ENCODE data around the gene TCP11. TPM values are rescaled to one million over a fixed set of nuclear protein-coding genes. Genes with fewer than 3 reads are reported as not detected.

The TCP11 gene
- polyA plus RNA-seq, 1 of the 3 experiments (the other 2 are of a cell fraction): 0.16 TPM

DNA sequence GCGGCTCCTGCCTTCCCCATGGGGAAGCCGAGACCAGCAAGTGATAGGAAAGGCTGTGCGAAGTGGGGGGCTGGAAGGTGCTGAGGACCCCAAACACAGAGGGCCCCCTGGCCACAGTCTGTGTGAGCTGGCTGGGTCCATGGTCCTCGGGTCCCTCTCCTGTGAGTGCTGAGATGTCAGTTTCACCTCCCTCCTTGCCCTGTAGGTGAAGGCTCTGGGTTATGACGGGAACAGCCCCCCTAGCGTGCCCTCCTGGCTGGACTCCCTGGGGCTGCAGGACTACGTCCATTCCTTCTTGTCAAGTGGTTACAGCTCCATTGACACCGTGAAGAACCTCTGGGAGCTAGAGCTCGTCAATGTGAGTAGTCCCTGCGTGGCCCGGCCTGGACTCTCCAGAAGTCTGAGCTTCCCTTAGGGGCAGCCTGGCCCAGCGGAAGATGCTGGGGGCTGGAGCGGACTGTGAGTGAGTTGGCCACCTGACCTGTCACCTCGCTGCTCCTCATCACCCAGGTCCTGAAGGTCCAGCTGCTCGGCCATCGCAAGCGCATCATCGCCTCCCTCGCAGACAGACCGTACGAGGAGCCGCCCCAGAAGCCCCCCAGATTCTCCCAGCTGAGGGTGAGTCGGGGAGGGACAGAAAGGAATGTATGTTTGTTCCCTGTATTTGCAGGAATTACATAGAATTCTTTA, 61.7 kb downstream of the TCP11 start:
- Histone ChIP-seq H3K27ac (ENCODE audit: low read depth in 2 of 2, low read length in 1 of 2) (no peak overlapping the region), H3K4me2 (no peak overlapping the region), H3K9me3 (no peaks in the 10 kb centered on the region), H3K79me2 (ENCODE audit: insufficient read depth) (no peaks in the 10 kb centered on the region), H3K36me3 (replicated peaks in 1 of 2; ENCODE audit: control insufficient read depth in 1 of 2, insufficient read depth in 2 of 2, low read length in 1 of 2) (peaks cover 0 to 32% of the 10 kb centered on the region in 2 experiments), H4K20me1 (ENCODE audit: insufficient read depth) (no peaks in the 10 kb centered on the region), H2AFZ (ENCODE audit: low read depth) (no peak overlapping the region), H3K27me3 (ENCODE audit: insufficient read depth) (no peaks in the 10 kb centered on the region), H3K9me2 (no peaks in the 10 kb centered on the region), H3F3A (replicated peaks; ENCODE audit: insufficient read depth) (no peaks in the 10 kb centered on the region), H3K9ac (no peak overlapping the region), H3K4me3 (ENCODE audit: low read depth in 2 of 2, low read length in 1 of 2) (no peak overlapping the region), H3K4me1 (ENCODE audit: control insufficient read depth in 1 of 2, insufficient read depth in 2 of 2, low read depth in 1 of 2, low read length in 1 of 2) (no peaks in the 10 kb centered on the region)
- no peak for DNase-seq
- 86% methylated on average over 8 of the region's 23 CpGs for WGBS (ENCODE audit: low lambda C conversion rate)
- ChIA-PET CTCF (interaction anchor here (0.7 to 1.3 kb wide), 2 partner anchors 61 to 67 kb away, joined by 3 to 4 read pairs; no protein-coding TSS in a partner anchor), POLR2A (no interaction called here)
- TF ChIP-seq, protein P1, sequence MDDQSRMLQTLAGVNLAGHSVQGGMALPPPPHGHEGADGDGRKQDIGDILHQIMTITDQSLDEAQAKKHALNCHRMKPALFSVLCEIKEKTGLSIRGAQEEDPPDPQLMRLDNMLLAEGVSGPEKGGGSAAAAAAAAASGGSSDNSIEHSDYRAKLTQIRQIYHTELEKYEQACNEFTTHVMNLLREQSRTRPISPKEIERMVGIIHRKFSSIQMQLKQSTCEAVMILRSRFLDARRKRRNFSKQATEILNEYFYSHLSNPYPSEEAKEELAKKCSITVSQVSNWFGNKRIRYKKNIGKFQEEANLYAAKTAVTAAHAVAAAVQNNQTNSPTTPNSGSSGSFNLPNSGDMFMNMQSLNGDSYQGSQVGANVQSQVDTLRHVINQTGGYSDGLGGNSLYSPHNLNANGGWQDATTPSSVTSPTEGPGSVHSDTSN (IDR thresholded peaks at IDR 0.05): no peak
- no peak for TF ChIP-seq TEAD4 (IDR thresholded peaks at IDR 0.05; ENCODE audit: borderline replicate concordance, insufficient read depth)
- no peak for TF ChIP-seq RFX5 (IDR thresholded peaks at IDR 0.05; ENCODE audit: low read length)
- TF ChIP-seq EP300 (IDR thresholded peaks at IDR 0.05; ENCODE audit: borderline replicate concordance in 1 of 2, low read depth in 1 of 2, low read length in 1 of 2): no peak
- no peak for TF ChIP-seq GABPA (IDR thresholded peaks at IDR 0.05; ENCODE audit: low read depth)
- no peak for TF ChIP-seq MXI1 (IDR thresholded peaks at IDR 0.05; ENCODE audit: low read depth, low read length)
- no peak for TF ChIP-seq TCF12 (IDR thresholded peaks at IDR 0.05)

DNA sequence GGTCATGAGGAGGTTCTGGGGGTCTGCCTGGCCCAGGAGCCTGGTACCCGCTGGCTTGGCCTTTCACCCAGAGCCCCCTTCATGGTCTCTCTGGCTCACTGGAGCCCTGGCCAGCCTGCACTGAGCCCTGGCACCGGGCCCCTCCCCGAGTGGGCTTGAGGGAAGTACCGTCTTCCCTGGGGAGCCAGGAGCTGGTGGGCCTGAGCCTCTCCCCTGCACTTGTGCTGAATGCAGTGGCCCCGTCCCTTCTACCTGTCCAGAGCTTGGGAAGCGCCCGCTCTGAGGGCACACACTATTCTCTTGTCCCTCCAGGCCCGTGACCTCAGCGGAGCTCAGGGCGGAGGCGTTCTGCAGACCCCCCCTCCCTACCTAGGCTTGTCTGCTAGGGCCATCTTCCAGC, 62.2 kb downstream of the TCP11 start:
- TF ChIP-seq GABPA (IDR thresholded peaks at IDR 0.05; ENCODE audit: low read depth): no peak
- no peak for TF ChIP-seq SIN3A (IDR thresholded peaks at IDR 0.05; ENCODE audit: borderline replicate concordance, low read depth, low read length)
- TF ChIP-seq, protein P2, sequence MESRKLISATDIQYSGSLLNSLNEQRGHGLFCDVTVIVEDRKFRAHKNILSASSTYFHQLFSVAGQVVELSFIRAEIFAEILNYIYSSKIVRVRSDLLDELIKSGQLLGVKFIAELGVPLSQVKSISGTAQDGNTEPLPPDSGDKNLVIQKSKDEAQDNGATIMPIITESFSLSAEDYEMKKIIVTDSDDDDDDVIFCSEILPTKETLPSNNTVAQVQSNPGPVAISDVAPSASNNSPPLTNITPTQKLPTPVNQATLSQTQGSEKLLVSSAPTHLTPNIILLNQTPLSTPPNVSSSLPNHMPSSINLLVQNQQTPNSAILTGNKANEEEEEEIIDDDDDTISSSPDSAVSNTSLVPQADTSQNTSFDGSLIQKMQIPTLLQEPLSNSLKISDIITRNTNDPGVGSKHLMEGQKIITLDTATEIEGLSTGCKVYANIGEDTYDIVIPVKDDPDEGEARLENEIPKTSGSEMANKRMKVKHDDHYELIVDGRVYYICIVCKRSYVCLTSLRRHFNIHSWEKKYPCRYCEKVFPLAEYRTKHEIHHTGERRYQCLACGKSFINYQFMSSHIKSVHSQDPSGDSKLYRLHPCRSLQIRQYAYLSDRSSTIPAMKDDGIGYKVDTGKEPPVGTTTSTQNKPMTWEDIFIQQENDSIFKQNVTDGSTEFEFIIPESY (IDR thresholded peaks at IDR 0.05; ENCODE audit: borderline replicate concordance, low read depth): no peak
- no peak for TF ChIP-seq EZH2phosphoT487 (IDR thresholded peaks at IDR 0.05; ENCODE audit: borderline replicate concordance, low read depth)
- TF ChIP-seq SMC3 (IDR thresholded peaks at IDR 0.05; ENCODE audit: low read depth, low read length): no peak
- TF ChIP-seq, protein P3, sequence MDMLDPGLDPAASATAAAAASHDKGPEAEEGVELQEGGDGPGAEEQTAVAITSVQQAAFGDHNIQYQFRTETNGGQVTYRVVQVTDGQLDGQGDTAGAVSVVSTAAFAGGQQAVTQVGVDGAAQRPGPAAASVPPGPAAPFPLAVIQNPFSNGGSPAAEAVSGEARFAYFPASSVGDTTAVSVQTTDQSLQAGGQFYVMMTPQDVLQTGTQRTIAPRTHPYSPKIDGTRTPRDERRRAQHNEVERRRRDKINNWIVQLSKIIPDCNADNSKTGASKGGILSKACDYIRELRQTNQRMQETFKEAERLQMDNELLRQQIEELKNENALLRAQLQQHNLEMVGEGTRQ (IDR thresholded peaks at IDR 0.05; ENCODE audit: borderline replicate concordance, low read depth, low read length): no peak
- no peak for TF ChIP-seq FOXM1 (IDR thresholded peaks at IDR 0.05; ENCODE audit: low read depth)
- TF ChIP-seq, protein P4, sequence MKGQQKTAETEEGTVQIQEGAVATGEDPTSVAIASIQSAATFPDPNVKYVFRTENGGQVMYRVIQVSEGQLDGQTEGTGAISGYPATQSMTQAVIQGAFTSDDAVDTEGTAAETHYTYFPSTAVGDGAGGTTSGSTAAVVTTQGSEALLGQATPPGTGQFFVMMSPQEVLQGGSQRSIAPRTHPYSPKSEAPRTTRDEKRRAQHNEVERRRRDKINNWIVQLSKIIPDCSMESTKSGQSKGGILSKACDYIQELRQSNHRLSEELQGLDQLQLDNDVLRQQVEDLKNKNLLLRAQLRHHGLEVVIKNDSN (IDR thresholded peaks at IDR 0.05; ENCODE audit: borderline replicate concordance, low read depth): no peak
- no peak for TF ChIP-seq FOSL2 (IDR thresholded peaks at IDR 0.05; ENCODE audit: borderline replicate concordance, low read depth)
- CTCF ChIA-PET: interaction anchor here (0.7 to 1.3 kb wide), 2 partner anchors 61 to 68 kb away, joined by 3 to 4 read pairs; no protein-coding TSS in a partner anchor
- no peak overlapping the region for H3K9ac ChIP-seq
- H4K20me1 ChIP-seq (ENCODE audit: insufficient read depth): no peaks in the 10 kb centered on the region
- peaks cover 0 to 32% of the 10 kb centered on the region in 2 experiments for H3K36me3 ChIP-seq (replicated peaks in 1 of 2; ENCODE audit: control insufficient read depth in 1 of 2, insufficient read depth in 2 of 2, low read length in 1 of 2)
- no peaks in the 10 kb centered on the region for H3K27me3 ChIP-seq (ENCODE audit: insufficient read depth)
- DNase-seq: no peak
- H3K9me2 ChIP-seq: no peaks in the 10 kb centered on the region
- no peaks in the 10 kb centered on the region for H3K4me1 ChIP-seq (ENCODE audit: control insufficient read depth in 1 of 2, insufficient read depth in 2 of 2, low read depth in 1 of 2, low read length in 1 of 2)
- H3K27ac ChIP-seq (ENCODE audit: low read depth in 2 of 2, low read length in 1 of 2): no peak overlapping the region
- POLR2A ChIA-PET: no interaction called here
- no peaks in the 10 kb centered on the region for H3K79me2 ChIP-seq (ENCODE audit: insufficient read depth)
- H2AFZ ChIP-seq (ENCODE audit: low read depth): no peak overlapping the region
- no peaks in the 10 kb centered on the region for H3F3A ChIP-seq (replicated peaks; ENCODE audit: insufficient read depth)
- WGBS (ENCODE audit: low lambda C conversion rate): 98% methylated on average over 7 of the region's 11 CpGs
- no peak overlapping the region for H3K4me2 ChIP-seq
- no peaks in the 10 kb centered on the region for H3K9me3 ChIP-seq
- no peak overlapping the region for H3K4me3 ChIP-seq (ENCODE audit: low read depth in 2 of 2, low read length in 1 of 2)

Data from SK-N-SH (cell line).